SH-SY5Y (cell line): ENCODE data around the gene CALB2.

ENCODE experiments used
- GATA2 ChIP-seq: IDR thresholded peaks from 2 replicates; pipeline ENCODE4 v1.6.1; 2011; ENCODE audit warnings: mild to moderate bottlenecking, low read depth, low read length
- GATA3 ChIP-seq: IDR thresholded peaks from 2 replicates; pipeline ENCODE4 v1.6.1; 2011; ENCODE audit warnings: low read depth, mild to moderate bottlenecking, low read length, moderate library complexity

The CALB2 gene

GRCh38 chr16:71426069-71426879 lies 67.8 kb downstream of the CALB2 start:
- TF ChIP-seq GATA2, result no peak
- TF ChIP-seq GATA3, result no peak

DNA sequence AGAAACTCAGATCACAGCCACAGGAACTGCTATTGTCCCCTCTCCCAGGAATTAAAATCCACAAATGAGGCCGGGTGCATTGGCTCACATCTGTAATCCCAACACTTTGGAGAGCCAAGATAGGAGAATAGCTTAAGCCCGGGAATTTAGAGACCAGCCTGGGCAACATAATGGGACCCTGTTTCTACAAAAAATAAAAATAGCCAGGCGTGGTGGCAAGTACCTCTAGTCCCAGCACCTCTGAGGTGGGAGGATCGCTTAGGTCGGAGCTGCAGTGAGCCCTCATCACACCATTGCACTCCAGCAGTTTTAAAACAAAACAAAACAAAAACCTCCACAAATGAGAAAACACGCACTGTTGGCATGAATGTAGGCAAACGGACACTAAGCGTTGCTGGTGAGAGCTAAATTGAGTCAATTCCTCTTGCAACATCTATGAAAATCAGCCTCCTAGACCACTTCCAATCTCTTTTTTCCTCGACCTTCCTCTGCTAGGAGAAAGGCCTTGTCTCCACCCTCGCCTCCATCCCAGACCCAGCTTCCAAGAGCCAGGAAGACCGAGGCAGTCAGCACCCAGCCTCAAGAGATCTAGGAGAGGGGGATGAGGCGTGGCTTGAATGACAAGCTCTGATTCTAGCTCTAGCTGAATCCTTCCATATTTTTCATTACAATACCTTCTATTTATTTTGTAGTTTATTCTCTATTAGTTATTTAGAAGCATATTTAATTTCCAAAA lies 68.5 kb downstream of the CALB2 start:
- TF ChIP-seq GATA2, result no peak

- TF ChIP-seq GATA3, result no peak
- no peak for TF ChIP-seq GATA2
Measured at GRCh38 chr16:71428385-71428784, 69.9 kb downstream of the CALB2 start.

- TF ChIP-seq GATA3 (no peak), GATA2 (no peak)
Measured at GRCh38 chr16:71428883-71429282, 70.4 kb downstream of the CALB2 start.

- TF ChIP-seq GATA3 (no peak), GATA2 (no peak)
Measured at GRCh38 chr16:71429581-71429980, 71.1 kb downstream of the CALB2 start.

DNA sequence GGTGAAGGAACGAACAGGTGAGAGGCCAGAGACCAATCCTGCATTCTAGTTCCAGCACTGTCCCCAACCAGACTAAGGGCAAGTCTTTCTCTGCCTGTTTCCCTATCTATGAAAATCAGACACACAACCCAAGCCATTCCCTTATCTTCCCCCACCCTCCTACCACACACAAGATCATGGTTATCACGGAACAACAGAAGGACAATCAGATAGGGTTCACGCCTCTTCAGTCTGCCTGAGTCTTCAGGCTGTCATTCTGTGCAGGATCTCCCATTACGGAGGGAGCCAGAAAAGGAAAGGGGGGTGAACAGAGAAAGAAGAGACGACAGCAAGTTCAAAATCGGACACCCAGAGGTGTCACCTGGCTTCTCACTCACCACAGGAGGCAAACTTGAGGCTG lies 72.2 kb downstream of the CALB2 start:
- TF ChIP-seq GATA2 (no peak), GATA3 (no peak)

GRCh38 chr16:71431176-71431575 lies 72.7 kb downstream of the CALB2 start:
- TF ChIP-seq GATA2, result no peak
- TF ChIP-seq GATA3, result no peak

DNA sequence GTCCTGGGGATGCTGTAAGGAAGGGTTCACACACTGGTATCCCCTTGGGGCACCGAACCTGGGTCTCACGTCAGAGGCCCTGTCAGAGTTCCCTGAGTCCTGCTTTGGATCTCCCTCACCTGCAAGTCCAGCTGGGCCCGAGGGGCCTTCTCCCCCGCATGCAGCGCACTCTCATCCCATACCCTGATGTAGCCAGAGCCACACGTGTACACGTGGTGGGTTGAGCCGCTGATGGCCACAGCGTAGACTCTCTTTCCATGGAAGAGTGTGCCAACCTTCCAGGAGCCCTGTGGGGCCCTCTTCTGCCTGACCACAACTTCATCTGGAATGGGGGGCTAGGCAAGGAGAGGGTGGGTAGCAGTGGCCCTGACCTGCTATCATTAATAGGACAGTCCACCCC lies 73.5 kb downstream of the CALB2 start:
- TF ChIP-seq GATA3 (no peak), GATA2 (no peak)

DNA sequence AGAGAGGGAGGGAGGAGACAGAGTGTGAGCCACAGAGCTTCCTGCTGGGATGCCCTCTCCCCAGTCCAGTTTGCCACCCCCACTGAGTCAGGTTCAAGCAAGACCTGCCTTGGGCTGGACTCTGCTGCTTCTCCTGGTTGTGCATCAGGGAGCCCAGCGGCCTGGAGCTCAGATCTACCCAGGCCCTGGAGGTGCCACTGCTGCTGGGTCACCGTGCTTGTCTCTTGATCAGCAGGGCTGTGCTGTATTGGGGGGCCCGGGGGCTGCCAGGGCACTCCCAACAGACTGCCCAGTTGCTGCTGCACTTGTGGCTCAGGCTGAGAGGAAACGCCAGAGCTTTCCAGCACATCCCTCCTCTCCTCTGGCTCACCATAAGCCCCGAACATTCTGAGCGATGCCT lies 74.4 kb downstream of the CALB2 start:
- TF ChIP-seq GATA2 (no peak), GATA3 (no peak)

- no peak for TF ChIP-seq GATA3
- TF ChIP-seq GATA2, result no peak
Measured at GRCh38 chr16:71436473-71436872, 78.0 kb downstream of the CALB2 start.

- no peak for TF ChIP-seq GATA3
- no peak for TF ChIP-seq GATA2
Measured at GRCh38 chr16:71439523-71439922, 81.0 kb downstream of the CALB2 start.
